ENCODE data around the gene ITGAL.

Gene ITGAL

GRCh38 chr16:30567160-30567990, 94.8 kb downstream of the ITGAL start:
- DNase-seq (ENCODE audit: low spot score), result no peak

GRCh38 chr16:30567991-30568638, 95.6 kb downstream of the ITGAL start:
- peak; percentile 20 for DNase-seq (ENCODE audit: low spot score)

GRCh38 chr16:30569281-30569680, 96.7 kb downstream of the ITGAL start:
- DNase-seq (ENCODE audit: low spot score), result no peak

GRCh38 chr16:30569746-30570635, 97.4 kb downstream of the ITGAL start:
- DNase-seq (ENCODE audit: low spot score), result no peak

GRCh38 chr16:30570636-30571444, 98.3 kb downstream of the ITGAL start:
- peak; percentile 42 for DNase-seq (ENCODE audit: low spot score)

GRCh38 chr16:30571445-30572322, 99.1 kb downstream of the ITGAL start, which contains the start of gene ZNF688:
Gene ZNF688, minus strand, starts transcription at chr16:30571714. Its CDS starts 85 bp downstream, at chr16:30571629.
- peak; percentile 96 for DNase-seq (ENCODE audit: low spot score)

All from AG20443 (cell line).